HepG2 (cell line): Measurements from ENCODE around the gene APBB3. TPM values are rescaled to one million over a fixed set of nuclear protein-coding genes. Genes with fewer than 3 reads are reported as not detected.

Source experiments
- CREB1 ChIP-seq, 2 experiments: fragments of 450-650 bp in 1 of 2; IDR thresholded peaks; 2 replicates each; pipeline ENCODE4 v1.6.1; 2016 to 2017; ENCODE audit warnings: control low read depth in 1 of 2, mild to moderate bottlenecking in 1 of 2, missing compliant biosample characterization in 1 of 2, missing genetic modification characterization in 1 of 2
- HNRNPL ChIP-seq: fragments of 200-400 bp; formaldehyde crosslinking; IDR thresholded peaks from 2 replicates; pipeline ENCODE4 v1.6.1; 2017; ENCODE audit warnings: mild to moderate bottlenecking, low read depth, low read length
- HOXD1 ChIP-seq: sonication (generic); formaldehyde crosslinking; IDR thresholded peaks from 2 replicates; pipeline ENCODE4 v1.5.0; 2020; ENCODE audit warnings: missing genetic modification reagents
- KDM5A ChIP-seq: fragments of 200-600 bp; sonication (generic); IDR thresholded peaks from 2 replicates; pipeline ENCODE4 v1.7.0; 2018; ENCODE audit warnings: antibody characterized with exemption, mild to moderate bottlenecking, low read length, borderline replicate concordance
- MIER2 ChIP-seq: IDR thresholded peaks from 2 replicates; pipeline ENCODE4 v1.6.1; 2016; ENCODE audit warnings: missing biosample characterization, missing genetic modification reagents
- MXD4 ChIP-seq: IDR thresholded peaks from 2 replicates; pipeline ENCODE4 v1.6.1; 2016; ENCODE audit warnings: mild to moderate bottlenecking, missing biosample characterization, missing genetic modification reagents
- NCOA1 ChIP-seq: sonication (generic); formaldehyde crosslinking; IDR thresholded peaks from 2 replicates; pipeline ENCODE4 v1.9.0; 2021; ENCODE audit warnings: missing genetic modification reagents
- NCOR1 ChIP-seq: fragments of 200-600 bp; sonication (generic); IDR thresholded peaks from 2 replicates; pipeline ENCODE4 v1.7.0; 2017; ENCODE audit warnings: antibody characterized with exemption, low read length, borderline replicate concordance
- SIX4 ChIP-seq: sonication (generic); formaldehyde crosslinking; IDR thresholded peaks from 2 replicates; pipeline ENCODE4 v1.4.0; 2020; ENCODE audit warnings: missing genetic modification reagents
- SMAD1 ChIP-seq: sonication (generic); formaldehyde crosslinking; IDR thresholded peaks from 2 replicates; pipeline ENCODE4 v1.4.0; 2020; ENCODE audit warnings: missing genetic modification reagents, low read depth, mild to moderate bottlenecking, borderline replicate concordance
- SMAD9 ChIP-seq: sonication (generic); formaldehyde crosslinking; IDR thresholded peaks from 2 replicates; pipeline ENCODE4 v1.5.1; 2020; ENCODE audit warnings: mild to moderate bottlenecking, missing genetic modification reagents
- SOX5 ChIP-seq: IDR thresholded peaks from 2 replicates; pipeline ENCODE4 v1.6.1; 2016; ENCODE audit warnings: borderline replicate concordance
- SP2 ChIP-seq: sonication (generic); formaldehyde crosslinking; IDR thresholded peaks from 2 replicates; pipeline ENCODE4 v1.5.1; 2020; ENCODE audit warnings: mild to moderate bottlenecking, missing genetic modification reagents
- SP4 ChIP-seq: sonication (generic); formaldehyde crosslinking; IDR thresholded peaks from 2 replicates; pipeline ENCODE4 v1.8.1; 2023; ENCODE audit warnings: mild to moderate bottlenecking, missing genetic modification reagents
- WIZ ChIP-seq: sonication (generic); formaldehyde crosslinking; IDR thresholded peaks from 2 replicates; pipeline ENCODE4 v1.5.1; 2020; ENCODE audit warnings: mild to moderate bottlenecking, missing genetic modification reagents
- ZNF24 ChIP-seq: fragments of 450-650 bp; IDR thresholded peaks from 2 replicates; pipeline ENCODE4 v1.6.1; 2017; ENCODE audit warnings: antibody characterized with exemption, mild to moderate bottlenecking
- ZNF558 ChIP-seq: sonication (generic); formaldehyde crosslinking; IDR thresholded peaks from 2 replicates; pipeline ENCODE4 v1.9.0; 2022; ENCODE audit warnings: mild to moderate bottlenecking, missing genetic modification reagents, borderline replicate concordance
- ZNF574 ChIP-seq: sonication (generic); formaldehyde crosslinking; IDR thresholded peaks from 2 replicates; pipeline ENCODE4 v1.4.0; 2020; ENCODE audit warnings: missing genetic modification reagents
- ZNF646 ChIP-seq: sonication (generic); formaldehyde crosslinking; IDR thresholded peaks from 2 replicates; pipeline ENCODE4 v1.9.0; 2021; ENCODE audit warnings: mild to moderate bottlenecking, missing genetic modification reagents
- polyA plus RNA-seq, 8 experiments: library from polyadenylated mRNA; depleted of rRNA in 3 of 8; stranded (reverse) in 7 of 8; unstranded in 1 of 8; fragments of >200 nt; fragmentation: Illumina TruSeq in 4 of 8; extraction: Trizol in 4 of 8; gene quantifications; 2 replicates each; pipeline versions ENCODE4 v1.2.1 to v1.2.3, GENCODE V29; 2011 to 2016; ENCODE audit warnings: low read depth in 4 of 8, missing spikeins in 1 of 8, mixed read lengths in 1 of 8; ENCODE audit not compliant: insufficient read depth in 1 of 8
- total RNA-seq, 5 experiments: library from RNA; depleted of rRNA; stranded (reverse); fragments of >200 nt; fragmentation: Illumina TruSeq; extraction: Trizol; gene quantifications; 2 replicates each; pipeline ENCODE4 v1.2.3, GENCODE V29; 2016; ENCODE audit warnings: low read depth in 1 of 5
- TF ChIP-seq, protein P1 (sequence below): sonication (generic); formaldehyde crosslinking; IDR thresholded peaks from 2 replicates; pipeline ENCODE4 v1.5.0; 2020; ENCODE audit warnings: mild to moderate bottlenecking, missing genetic modification reagents

APBB3 gene
- total and polyA plus RNA-seq, 2 of the 13 experiments (the other 11 are each of a cell fraction or from before 2014, with no cell fraction given): 0.38 to 0.78 TPM

- TF ChIP-seq NCOA1 (no peak), ZNF574 (CRISPR knock-in tag) (peak; percentile 49; the same call in 1 of the 2 replicates), WIZ (CRISPR knock-in tag) (no peak), SIX4 (CRISPR knock-in tag) (no peak), SP4 (CRISPR knock-in tag) (no peak; the same call in 1 of the 2 replicates), SMAD1 (no peak), SP2 (no peak), HNRNPL (no peak), SMAD9 (CRISPR knock-in tag) (no peak), ZNF558 (no peak), SOX5 (CRISPR knock-in tag) (peak; percentile 40; the same call in 1 of the 2 replicates), ZNF646 (CRISPR knock-in tag) (no peak), MIER2 (CRISPR knock-in tag) (0 out of 2 replicates have a peak, but pooled peaks have one; percentile 23), ZNF24 (no peak), HOXD1 (CRISPR knock-in tag) (no peak), CREB1 (IDR thresholded peaks at IDR 0.05) (no peak), CREB1 (CRISPR knock-in tag; IDR thresholded peaks at IDR 0.05) (no peak), KDM5A (no peak), MXD4 (CRISPR knock-in tag) (no peak), NCOR1 (no peak)
- TF ChIP-seq, protein P1, sequence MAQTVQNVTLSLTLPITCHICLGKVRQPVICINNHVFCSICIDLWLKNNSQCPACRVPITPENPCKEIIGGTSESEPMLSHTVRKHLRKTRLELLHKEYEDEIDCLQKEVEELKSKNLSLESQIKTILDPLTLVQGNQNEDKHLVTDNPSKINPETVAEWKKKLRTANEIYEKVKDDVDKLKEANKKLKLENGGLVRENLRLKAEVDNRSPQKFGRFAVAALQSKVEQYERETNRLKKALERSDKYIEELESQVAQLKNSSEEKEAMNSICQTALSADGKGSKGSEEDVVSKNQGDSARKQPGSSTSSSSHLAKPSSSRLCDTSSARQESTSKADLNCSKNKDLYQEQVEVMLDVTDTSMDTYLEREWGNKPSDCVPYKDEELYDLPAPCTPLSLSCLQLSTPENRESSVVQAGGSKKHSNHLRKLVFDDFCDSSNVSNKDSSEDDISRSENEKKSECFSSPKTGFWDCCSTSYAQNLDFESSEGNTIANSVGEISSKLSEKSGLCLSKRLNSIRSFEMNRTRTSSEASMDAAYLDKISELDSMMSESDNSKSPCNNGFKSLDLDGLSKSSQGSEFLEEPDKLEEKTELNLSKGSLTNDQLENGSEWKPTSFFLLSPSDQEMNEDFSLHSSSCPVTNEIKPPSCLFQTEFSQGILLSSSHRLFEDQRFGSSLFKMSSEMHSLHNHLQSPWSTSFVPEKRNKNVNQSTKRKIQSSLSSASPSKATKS (CRISPR knock-in tag): no peak
Measured at GRCh38 chr5:140575309-140575708, 10.9 kb upstream of the APBB3 start (continued).
